Stimulated activated CD8-positive, alpha-beta memory T cell treated with anti-CD3 and anti-CD28 coated beads, Interleukin-15, amount 100 ng/mL, for 24 hours (primary cell): ENCODE results near the gene PAPLN.
"Not testable (repeated sequence)": the region's sequence is repeated elsewhere in the genome, so short reads cannot be mapped to it uniquely, and the experiment has no call there.

Source experiments
- DNase-seq: peaks from one replicate; pipeline ENCODE4 v3.0.0-alpha.2; 2020; ENCODE audit warnings: low read depth

The PAPLN gene, protein sequence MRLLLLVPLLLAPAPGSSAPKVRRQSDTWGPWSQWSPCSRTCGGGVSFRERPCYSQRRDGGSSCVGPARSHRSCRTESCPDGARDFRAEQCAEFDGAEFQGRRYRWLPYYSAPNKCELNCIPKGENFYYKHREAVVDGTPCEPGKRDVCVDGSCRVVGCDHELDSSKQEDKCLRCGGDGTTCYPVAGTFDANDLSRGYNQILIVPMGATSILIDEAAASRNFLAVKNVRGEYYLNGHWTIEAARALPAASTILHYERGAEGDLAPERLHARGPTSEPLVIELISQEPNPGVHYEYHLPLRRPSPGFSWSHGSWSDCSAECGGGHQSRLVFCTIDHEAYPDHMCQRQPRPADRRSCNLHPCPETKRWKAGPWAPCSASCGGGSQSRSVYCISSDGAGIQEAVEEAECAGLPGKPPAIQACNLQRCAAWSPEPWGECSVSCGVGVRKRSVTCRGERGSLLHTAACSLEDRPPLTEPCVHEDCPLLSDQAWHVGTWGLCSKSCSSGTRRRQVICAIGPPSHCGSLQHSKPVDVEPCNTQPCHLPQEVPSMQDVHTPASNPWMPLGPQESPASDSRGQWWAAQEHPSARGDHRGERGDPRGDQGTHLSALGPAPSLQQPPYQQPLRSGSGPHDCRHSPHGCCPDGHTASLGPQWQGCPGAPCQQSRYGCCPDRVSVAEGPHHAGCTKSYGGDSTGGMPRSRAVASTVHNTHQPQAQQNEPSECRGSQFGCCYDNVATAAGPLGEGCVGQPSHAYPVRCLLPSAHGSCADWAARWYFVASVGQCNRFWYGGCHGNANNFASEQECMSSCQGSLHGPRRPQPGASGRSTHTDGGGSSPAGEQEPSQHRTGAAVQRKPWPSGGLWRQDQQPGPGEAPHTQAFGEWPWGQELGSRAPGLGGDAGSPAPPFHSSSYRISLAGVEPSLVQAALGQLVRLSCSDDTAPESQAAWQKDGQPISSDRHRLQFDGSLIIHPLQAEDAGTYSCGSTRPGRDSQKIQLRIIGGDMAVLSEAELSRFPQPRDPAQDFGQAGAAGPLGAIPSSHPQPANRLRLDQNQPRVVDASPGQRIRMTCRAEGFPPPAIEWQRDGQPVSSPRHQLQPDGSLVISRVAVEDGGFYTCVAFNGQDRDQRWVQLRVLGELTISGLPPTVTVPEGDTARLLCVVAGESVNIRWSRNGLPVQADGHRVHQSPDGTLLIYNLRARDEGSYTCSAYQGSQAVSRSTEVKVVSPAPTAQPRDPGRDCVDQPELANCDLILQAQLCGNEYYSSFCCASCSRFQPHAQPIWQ

DNA sequence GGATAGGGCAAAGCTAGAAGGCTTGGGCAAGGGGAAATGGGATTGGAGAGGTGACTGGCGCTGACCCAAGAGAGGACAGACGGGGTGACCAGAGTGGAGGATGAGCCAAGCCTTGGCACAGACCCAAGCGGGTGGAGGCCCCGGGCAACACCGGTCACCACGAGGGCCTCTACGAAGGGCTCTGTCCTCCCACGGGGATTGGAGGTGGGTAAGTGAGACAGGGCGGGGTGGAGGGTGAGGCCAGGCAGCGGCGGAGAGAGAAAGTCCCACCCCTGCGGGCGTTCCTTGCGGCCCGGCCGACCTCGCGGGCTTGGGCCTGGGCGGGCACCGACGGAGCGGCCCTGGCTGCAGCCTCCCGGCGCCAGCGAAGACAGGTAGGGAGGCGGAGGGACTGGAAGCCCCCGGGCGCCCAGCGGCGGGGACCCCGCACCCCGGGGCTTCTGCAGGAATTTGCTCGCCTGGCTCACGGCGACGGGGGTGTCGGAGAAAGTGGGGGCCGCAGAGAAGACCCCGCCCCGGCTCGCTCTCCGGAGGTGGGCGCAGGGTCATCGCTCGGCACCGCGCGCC, at the start of gene PAPLN:
PAPLN (plus strand) TSS at position 288 of the 567 bp plus-strand sequence. CDS start 2,273 bp downstream, outside the sequence.
- DNase-seq: no peak

DNA sequence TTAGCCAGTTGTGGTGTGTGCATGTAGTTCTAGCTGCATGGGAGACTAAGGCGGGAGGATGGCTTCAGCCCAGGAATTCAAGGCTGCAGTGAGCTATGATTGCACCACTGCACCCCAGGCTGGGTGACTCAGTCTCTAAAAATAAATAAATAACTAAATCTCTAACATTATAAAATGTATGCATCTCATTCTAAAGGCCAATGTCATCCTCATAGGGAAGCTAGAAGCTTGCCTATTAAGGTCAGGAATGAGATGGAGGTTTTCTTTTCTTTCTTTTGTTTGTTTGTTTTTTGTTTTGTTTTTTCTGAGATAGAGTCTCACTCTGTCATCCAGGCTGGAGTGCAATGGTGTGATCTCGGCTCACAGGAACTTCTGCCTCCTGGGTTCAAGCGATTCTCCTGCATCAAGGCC, 48.8 kb upstream of the PAPLN start:
- DNase-seq: no peak

DNA sequence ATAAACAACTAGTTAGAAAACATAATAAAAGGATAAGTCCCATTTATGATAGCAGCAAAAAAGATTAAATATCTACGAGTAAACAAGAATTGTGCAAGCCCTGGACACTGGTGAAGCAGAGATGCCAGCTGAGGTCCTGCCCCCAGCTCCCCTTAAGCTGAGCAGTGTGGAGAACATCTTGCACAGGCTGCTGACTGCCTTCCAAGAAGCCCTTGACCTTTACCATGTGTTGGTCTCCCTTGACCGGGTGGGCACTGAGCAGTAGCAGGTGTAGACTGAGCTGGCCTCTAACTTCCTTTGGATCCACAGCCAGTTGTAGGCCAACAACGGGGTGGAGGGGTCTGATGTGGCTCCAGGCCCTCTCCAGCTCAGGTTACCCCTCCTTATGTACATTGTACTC, 47.7 kb upstream of the PAPLN start:
- DNase-seq: no peak

DNA sequence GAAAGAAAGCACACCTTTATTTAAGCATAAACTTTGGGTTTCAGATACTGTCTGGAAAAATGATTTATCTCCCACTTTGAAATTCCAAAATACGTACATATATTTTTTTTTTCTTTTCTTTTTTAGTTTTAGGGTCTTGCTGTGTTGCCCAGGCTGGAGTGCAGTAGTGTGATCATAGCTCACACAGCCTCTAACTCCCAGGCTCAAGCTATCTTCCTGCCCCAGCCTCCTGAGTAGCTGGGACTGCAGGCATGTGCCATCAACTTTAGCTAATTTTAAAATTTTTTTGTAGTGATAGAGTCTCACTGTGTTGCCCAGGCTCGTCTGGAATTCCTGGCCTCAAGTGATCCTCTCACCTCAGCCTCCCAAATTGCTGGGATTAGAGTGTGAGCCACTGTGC, 45.9 kb upstream of the PAPLN start:
- no peak for DNase-seq

DNA sequence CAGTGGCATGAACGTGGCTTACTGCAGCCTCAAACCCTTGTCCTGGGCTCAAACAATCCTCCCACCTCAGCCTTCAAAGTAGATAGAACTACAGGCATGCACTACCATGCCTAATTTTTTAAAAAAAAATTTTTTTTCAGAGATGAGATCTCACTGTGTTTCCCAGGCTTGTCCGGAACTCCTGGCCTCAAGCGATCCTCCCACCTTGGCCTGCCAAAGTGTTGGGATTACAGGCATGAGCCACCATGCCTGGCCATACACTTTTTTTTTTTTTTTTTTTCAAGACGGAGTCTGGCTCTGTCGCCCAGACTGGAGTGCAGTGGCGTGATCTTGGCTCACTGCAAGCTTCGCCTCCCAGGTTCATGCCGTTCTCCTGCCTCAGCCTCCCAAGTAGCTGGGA, 43.0 kb upstream of the PAPLN start:
- DNase-seq: not testable (repeated sequence)

DNA sequence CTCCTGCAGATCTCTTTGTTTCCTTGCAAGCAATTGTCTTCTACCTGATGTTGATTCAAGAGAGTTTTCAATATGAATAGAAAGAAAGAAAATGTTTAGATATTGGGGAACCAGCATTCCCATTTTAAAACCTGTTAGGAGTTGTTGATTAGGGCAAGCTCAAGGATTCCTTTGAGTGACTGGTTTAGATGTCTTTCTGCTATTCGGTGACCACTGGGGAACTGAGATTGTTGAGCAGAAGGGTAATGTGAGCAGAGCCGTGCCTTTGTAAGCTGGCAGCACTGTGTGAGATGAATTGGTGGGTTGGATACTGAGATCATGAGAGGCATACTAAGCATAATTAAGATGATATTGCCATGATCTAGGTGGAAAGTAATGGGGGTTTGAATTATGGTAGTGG, 39.1 kb upstream of the PAPLN start:
- DNase-seq: no peak

DNA sequence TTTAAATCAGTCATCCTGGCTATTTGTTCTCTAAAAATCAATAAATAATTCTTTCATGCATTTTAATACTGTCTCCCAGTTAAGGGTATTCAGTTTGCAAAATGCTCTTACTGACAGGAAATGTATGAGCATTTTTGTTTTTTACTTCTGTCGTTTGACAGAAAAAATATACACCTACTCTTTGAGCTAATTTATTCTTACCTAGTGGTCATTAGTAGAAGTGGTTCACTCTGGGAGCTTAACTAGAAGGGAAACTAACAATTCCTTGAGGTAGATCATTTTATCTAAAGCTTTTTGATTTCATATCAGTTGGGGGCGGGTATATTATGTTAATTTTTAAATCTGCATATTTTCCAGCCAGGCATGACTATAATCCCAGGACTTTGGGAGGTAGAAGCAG, 33.8 kb upstream of the PAPLN start:
- no peak for DNase-seq

DNA sequence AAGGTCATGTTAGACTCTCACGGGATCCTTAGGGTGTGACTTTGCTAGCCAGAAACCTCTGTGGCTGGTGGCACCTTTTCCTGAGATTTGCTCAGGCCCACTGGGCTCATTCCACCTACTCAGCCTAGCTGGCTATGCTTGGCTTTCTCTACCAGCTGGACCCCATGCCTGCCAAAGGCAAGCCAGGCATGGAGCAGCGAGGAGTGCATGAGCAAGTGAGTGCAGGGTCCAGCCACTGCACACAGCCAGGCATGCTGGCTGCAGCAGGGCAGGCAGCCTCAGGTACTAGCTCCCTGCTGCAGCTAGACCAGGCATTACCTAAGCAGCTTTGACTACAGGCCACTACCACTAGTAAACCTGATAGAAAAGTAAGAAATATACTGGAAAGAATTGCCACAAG, 29.7 kb upstream of the PAPLN start:
- no peak for DNase-seq

DNA sequence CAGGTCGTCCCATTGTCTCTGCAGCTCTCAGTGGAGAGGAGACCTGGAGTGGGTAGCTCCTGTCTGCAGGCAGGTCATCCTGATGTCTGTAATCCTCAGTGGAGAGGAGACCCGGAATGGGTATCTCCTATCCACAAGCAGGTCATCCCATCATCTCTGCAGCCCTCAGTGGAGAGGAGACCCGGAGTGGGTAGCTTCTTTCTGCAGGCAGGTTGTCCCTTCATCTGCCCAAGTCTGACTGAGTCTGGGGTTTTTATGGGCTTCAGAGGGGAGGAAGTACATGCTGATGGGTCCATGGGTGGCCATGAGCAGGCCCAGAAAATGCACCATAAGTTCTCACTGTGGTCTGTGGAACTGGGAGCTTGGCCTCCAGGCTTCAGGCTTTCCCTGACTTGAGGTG, 28.9 kb upstream of the PAPLN start:
- DNase-seq: no peak

DNA sequence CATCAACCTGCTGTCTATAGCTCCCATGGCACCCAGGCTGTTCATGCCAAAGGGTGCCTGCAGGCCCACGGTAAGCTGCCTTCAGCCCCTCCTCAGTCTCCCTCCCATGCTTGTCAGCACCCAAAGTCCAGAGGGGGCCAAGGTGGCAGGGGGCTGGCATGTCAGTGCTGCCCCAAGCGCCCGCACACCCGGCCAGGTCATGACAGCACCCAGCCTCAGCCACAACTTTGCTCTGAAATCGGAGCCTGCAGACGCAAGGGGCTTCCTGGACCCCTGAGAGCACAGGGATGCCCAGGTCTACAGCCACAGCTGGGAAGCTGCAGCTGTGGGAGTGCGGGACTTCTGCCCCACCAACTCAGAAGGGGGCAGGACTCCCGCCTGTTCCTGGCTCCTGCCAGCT, 28.5 kb upstream of the PAPLN start:
- no peak for DNase-seq

DNA sequence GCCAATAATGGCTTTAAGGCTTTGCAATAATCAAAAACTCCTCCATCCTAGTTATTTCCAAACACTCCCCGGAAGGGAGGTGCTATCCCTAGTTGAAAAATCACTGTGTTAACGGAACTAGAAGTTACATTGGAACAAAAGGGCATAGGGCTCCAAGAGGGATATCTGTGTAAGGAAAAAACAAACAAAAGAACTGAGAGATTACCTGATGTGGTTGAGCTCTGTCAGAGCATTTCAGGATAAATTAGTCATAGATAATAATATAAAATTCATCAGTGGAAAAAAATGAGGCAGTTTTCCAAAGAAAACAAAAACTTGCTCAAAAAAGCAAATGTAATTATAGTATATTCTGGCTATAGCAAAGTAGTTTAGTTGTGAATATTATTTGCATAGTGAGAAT, 27.4 kb upstream of the PAPLN start:
- no peak for DNase-seq

DNA sequence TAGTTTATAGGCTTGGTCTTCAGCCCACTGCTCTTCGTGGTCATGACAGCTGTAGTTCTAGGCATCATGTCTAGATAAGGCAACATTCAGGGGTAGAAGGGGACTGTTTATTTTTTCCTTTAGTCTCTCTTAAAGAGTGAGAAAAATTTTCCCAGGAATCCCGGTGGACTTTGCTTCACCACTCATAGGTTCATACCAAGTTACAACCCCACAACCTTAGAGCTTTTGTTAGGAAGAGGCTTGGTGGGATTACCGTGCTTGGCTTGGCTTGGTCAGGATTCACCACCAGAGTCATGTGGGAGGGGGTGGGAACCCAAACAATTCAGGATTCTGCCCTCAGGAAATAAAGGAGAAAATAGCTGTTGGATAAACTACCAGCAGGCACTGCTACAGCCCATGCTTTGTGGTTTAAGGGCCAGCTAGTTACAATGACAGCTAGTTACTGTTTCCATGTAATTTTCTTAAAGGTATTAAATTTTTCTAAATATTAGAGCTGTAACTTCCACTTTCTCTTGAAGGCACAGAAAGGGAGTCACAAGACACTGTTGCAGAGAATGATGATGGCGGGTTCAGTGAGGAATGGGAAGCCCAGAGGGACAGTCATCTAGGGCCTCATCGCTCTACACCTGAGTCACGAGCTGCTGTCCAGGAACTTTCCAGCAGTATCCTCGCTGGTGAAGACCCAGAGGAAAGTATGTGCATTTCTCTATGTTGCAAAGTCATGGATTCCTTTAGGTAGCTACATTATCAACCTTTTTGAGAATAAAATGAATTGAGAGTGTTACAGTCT, 25.9 kb upstream of the PAPLN start:
- DNase-seq: no peak

DNA sequence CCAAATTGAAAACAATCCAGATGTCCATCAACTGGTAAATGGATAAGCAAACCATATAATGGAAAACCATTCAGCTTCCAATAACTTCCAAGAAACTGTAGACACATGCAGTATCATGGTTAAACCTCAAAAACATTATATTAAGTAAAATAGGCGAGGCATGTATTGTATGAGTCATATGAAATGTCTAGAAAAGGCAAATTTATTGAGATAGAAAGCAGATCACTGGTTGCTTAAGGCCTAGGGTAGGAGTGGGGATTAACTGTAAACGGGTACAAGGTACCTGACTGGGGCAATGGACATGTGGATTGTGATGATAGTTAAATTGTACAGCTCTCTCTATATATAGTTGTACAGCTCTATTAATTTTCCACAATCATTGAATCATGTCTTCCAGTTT, 21.3 kb upstream of the PAPLN start:
- DNase-seq: no peak

DNA sequence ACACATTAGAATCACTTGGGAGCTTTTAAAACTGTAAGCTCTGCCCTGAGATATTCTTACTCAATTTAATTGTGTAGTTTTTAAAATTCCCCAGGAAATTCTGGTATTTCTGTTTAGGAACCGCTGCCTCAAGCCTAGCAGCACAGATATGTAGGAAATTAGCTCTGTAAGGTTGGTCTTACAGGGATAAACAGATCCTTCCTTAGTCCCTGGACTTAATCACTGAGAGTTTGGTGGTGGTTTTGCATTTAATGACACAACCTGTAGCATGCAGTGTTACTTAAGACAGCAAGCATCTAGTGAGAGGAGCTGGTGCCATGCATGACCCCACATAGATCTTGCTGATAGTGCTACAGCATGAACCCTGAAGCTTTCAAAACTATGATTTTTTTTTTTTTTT, 19.9 kb upstream of the PAPLN start:
- no peak for DNase-seq

DNA sequence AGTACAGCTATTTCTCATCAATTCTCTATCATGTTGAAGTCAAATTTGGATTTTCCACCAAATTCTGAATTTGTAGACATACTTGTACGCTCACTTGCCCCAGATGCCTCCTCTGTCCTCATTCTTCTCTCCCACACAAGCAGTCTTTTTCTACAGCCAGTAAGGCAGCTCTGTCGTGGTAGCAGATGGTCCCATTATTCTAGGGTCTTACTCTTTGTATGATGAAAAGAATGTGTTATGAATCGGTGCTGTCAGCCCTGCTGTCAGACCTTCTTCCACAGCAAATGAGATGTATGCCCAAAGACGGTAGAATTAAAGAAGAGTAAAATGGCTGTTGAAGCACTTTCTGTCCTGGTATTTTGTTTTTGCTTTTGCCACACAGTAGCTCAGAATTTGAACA, 17.2 kb upstream of the PAPLN start:
- no peak for DNase-seq

DNA sequence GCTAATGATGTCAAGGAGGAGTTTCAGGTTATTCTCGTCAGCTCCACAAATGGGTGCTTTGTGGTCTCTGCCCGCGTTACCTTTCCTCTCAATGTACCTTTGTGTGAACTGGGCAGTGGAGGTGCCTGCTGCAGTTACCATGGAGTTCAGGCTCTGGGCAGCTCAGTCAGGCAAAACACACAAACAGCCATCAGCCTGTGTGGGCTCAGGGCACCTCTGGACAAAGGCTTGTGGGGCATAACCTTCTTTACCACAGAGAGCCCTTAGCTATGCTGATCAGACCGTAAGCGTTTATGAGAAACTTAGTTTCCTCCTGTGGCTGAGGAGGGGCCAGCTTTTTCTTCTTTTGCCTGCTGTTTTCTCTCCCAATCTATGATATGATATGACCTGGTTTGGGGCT, 16.7 kb upstream of the PAPLN start:
- no peak for DNase-seq

DNA sequence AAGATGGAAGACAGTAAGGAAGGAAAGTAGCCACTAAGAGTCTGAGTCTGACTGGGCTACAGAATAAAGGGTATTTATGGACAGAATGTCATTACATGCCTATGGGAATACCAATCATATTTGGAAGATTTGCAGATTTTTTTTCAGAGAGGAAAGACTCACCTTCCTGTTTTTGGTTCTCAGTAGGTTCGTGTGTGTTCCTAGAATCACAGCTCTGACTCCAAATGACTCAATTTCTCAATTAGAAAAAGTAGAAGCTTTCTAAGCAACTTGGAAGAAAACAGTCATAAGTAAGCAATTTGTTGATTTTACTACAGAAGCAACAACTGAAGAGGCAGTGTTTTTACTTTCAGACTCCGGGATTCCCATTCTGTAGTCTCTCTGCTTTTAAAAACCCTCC, 15.4 kb upstream of the PAPLN start:
- DNase-seq: no peak

DNA sequence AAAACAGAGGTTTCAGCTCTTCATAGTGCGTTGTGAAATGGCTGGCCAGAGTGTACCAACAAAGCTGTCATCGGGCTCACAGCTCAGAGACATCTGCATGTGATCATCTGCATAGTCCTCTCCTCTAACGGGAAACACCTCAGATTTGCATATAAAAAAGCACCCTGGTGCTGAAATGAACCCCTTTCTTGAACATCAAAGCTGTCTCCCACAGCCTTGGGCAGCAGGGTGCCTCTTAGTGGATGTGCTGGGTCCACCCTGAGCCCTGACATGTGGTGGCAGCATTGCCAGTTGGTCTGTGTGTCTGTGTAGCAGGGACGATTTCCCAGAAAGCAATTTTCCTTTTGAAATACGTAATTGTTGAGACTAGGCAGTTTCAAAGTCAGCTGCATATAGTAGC, 14.3 kb upstream of the PAPLN start:
- DNase-seq: no peak

DNA sequence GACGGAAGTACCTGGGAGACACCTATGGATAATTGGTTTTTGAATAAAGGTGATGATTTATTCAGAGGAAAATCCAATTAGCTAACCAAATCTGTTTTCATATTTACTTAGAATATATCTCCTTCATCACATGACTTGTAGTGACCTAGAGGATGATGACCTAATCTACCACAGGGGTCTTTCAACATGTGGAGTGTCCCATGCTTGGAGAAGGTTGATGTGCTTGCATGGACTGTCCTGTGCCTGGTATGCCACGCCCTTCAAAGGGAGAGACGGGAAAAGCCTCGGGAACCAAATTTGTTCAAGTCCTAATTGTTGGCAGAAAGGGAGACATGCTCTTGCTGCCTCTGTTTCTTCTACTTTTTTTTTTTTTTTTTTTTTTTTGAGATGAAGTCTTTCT, 11.8 kb upstream of the PAPLN start:
- no peak for DNase-seq

DNA sequence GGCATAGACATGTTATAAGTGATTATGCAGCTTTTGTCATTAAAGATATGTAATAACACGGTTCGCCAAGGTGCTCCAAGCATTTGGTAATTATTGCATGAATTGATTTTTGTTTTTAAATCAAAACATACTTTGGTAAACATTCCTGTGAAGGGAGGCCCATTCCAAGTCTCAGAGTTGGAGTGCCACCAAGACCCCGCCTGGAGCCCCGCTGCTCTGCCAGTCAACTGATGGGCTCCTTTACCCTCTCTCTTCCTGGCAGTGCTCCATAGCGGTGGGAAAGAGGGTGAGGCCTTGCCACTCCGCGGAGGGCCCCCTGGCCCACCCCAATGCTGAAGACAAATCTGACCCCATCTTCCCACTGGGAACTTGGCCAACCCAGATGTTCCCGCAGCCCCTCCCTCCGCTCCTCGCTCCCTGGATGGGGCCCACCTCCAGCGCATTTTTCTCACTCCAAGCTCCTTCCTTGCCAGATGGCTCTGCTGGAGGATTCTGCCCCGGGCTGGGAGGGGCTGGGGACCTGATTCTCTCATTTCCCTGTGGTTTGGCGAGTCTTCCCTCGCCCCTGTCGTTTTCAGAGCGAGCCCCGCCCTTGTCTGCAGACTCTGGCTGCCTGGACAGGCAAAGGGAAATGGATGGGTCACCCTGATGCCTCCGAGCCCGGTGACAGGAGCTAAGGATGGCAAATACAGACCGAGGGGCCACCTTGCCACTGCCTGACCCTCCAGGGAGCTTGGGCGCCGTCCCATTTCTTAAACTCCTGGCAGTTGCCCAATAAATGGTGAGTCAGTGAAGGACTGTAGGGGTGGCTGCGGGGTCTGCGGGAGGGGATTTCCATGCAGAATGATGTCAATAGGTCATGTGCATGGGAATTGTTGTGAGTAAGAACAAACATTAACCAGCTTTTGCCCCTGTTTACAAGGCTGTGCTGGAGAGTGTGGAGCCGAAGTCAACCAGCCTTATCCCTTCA, 9.2 kb upstream of the PAPLN start:
- DNase-seq: no peak
